Sigmoid colon (tissue), 7 donors: ENCODE measurements around the gene C11orf24. TPM values are rescaled to one million over a fixed set of nuclear protein-coding genes. Genes with fewer than 3 reads are reported as not detected.
A peak's percentile ranks its signal among the peaks of the same experiment; 100 is the strongest.

Experiments
- DNase-seq: peaks from one replicate; pipeline ENCODE4 v3.0.0-alpha.2; 2019
- H3K27ac ChIP-seq, 4 donors: fragments of 200-600 bp; sonication (generic); one replicate each; pipeline ENCODE4 v1.5.1; 2016 to 2019; ENCODE audit warnings: mild to moderate bottlenecking in 1 of 4
- H3K27me3 ChIP-seq, 3 donors: fragments of 200-600 bp; sonication (generic); one replicate each; pipeline ENCODE4 v1.5.1; 2019; ENCODE audit warnings: mild to moderate bottlenecking in 1 of 3
- H3K36me3 ChIP-seq, 4 donors: fragments of 200-600 bp; sonication (generic); one replicate each; pipeline ENCODE4 v1.5.1; 2016 to 2019
- H3K4me1 ChIP-seq, 4 donors: fragments of 200-600 bp; sonication (generic); one replicate each; pipeline ENCODE4 v1.5.1; 2017 to 2019
- H3K4me3 ChIP-seq, 4 donors: fragments of 200-600 bp; sonication (generic); one replicate each; pipeline ENCODE4 v1.5.1; 2017 to 2019; ENCODE audit warnings: mild to moderate bottlenecking in 2 of 4, moderate library complexity in 1 of 4
- H3K9me3 ChIP-seq, 4 donors: fragments of 200-600 bp in 3 of 4; sonication (generic) in 3 of 4; one replicate each; pipeline versions ENCODE4 v1.5.1 to v1.6.1; 2013 to 2019
- CTCF ChIP-seq, 4 experiments: fragments of 450-650 bp in 3 of 4; fragments of 200-600 bp in 1 of 4; IDR thresholded peaks; one replicate each; pipeline ENCODE4 v1.5.1; 2016 to 2019; ENCODE audit warnings: antibody characterized with exemption in 4 of 4, mild to moderate bottlenecking in 3 of 4, moderate library complexity in 2 of 4
- EP300 ChIP-seq, 4 donors: sonication (generic); formaldehyde crosslinking; IDR thresholded peaks; one replicate each; pipeline ENCODE4 v1.6.1; 2017; ENCODE audit warnings: antibody characterized with exemption in 4 of 4
- POLR2A ChIP-seq, 2 donors: fragments of 450-650 bp; IDR thresholded peaks; one replicate each; pipeline ENCODE4 v1.6.1; 2016; ENCODE audit warnings: antibody characterized with exemption in 2 of 2, mild to moderate bottlenecking in 2 of 2, moderate library complexity in 2 of 2
- POLR2AphosphoS5 ChIP-seq, 4 donors: sonication (generic); formaldehyde crosslinking; IDR thresholded peaks; one replicate each; pipeline ENCODE4 v1.6.1; 2017; ENCODE audit warnings: antibody characterized with exemption in 4 of 4
- WGBS, 2 donors: extraction: QIAGEN DNeasy Blood & Tissue Kit; methylation state at CpG; one replicate each; pipeline ENCODE4 v1.1.7; 2013; 5-methylcytosine and 5-hydroxymethylcytosine counted together
- intact Hi-C: fragments of 100-400 bp; cut with DNase I; formaldehyde crosslinking; loops from one replicate; pipeline ENCODE4 v1.15.1; 2023
- polyA plus RNA-seq, 3 donors: library from polyadenylated mRNA; stranded (reverse); fragments of 200-250 nt; gene quantifications; one replicate each; pipeline ENCODE4 v1.2.3, GENCODE V29; 2013
- total RNA-seq, 4 donors: library from RNA; depleted of rRNA; stranded (reverse); fragments of >200 nt; gene quantifications; one replicate each; pipeline ENCODE4 v1.1.0, GENCODE V29; 2016
- donor health status: healthy with polysubstance abuse.
- donor health status: Bipolar disorder and iron deficiency.
- donor health status: healthy.

C11orf24 gene
- total and polyA plus RNA-seq, 7 donors = 13.7 to 70.3 (median 25.4) TPM

GRCh38 chr11:68214173-68215086, 57.3 kb downstream of the C11orf24 start:
- Histone ChIP-seq H3K9me3 (no peaks in the 10 kb centered on the region), H3K27ac (peak overlapping the region; percentile 97 to 99 (median 98)), H3K4me3 (peak overlapping the region; percentile 64 to 94 (median 76)), H3K4me1 (peaks cover 0 to 37% (median 34%) of the 10 kb centered on the region in 4 donors), H3K27me3 (no peaks in the 10 kb centered on the region), H3K36me3 (no peaks in the 10 kb centered on the region)
- 18 to 19% methylated on average over 58 of the region's 58 CpGs for WGBS, 2 donors
- TF ChIP-seq EP300 (IDR thresholded peaks at IDR 0.05) (no peak), CTCF (IDR thresholded peaks at IDR 0.05) (no peak), POLR2A (IDR thresholded peaks at IDR 0.05) (no peak), POLR2AphosphoS5 (IDR thresholded peaks at IDR 0.05) (no peak)
- intact Hi-C loops = loop anchor here (2.0 to 5.0 kb wide), 3 partner anchors 56 to 168 kb away; partner anchors contain the start of gene C11orf24
- DNase-seq = no peak

GRCh38 chr11:68213555-68214172, 58.1 kb downstream of the C11orf24 start:
- peak; percentile 96 for DNase-seq
- Histone ChIP-seq H3K9me3 (no peaks in the 10 kb centered on the region), H3K36me3 (no peaks in the 10 kb centered on the region), H3K27ac (peak overlapping the region; percentile 97 to 99 (median 98)), H3K4me1 (peaks cover 0 to 44% (median 41%) of the 10 kb centered on the region in 4 donors), H3K4me3 (peak overlapping the region; percentile 64 to 94 (median 76)), H3K27me3 (no peaks in the 10 kb centered on the region)
- intact Hi-C loops = loop anchor here (2.0 to 5.0 kb wide), 4 partner anchors 57 to 173 kb away; partner anchors contain the start of gene C11orf24
- TF ChIP-seq POLR2A (IDR thresholded peaks at IDR 0.05) = peak; percentile 92 to 94
- peak in 1 of 4 experiments; percentile 4 for TF ChIP-seq CTCF (IDR thresholded peaks at IDR 0.05)
- no peak for TF ChIP-seq EP300 (IDR thresholded peaks at IDR 0.05)
- TF ChIP-seq POLR2AphosphoS5 (IDR thresholded peaks at IDR 0.05) = peak; percentile 48 to 78 (median 71)
- 0 to 1% methylated on average over 90 of the region's 90 CpGs for WGBS, 2 donors

GRCh38 chr11:68213135-68213515, 58.6 kb downstream of the C11orf24 start, which contains the start of gene KMT5B:
Gene KMT5B, minus strand, starts transcription at chr11:68213296. Its CDS starts 23,220 bp downstream, at chr11:68190076.
- TF ChIP-seq CTCF (IDR thresholded peaks at IDR 0.05) = no peak
- TF ChIP-seq POLR2A (IDR thresholded peaks at IDR 0.05) = no peak
- no peak for TF ChIP-seq EP300 (IDR thresholded peaks at IDR 0.05)
- no peak for TF ChIP-seq POLR2AphosphoS5 (IDR thresholded peaks at IDR 0.05)
- Histone ChIP-seq H3K27me3 (no peaks in the 10 kb centered on the region), H3K27ac (peak within 1 kb of the TSS; percentile 97 to 99 (median 98)), H3K36me3 (no peaks in the 10 kb centered on the region), H3K4me3 (peak within 1 kb of the TSS; percentile 73 to 94 (median 86)), H3K4me1 (peaks cover 0 to 46% (median 45%) of the 10 kb centered on the region in 4 donors), H3K9me3 (no peaks in the 10 kb centered on the region)
- WGBS, 2 donors = 1% methylated on average over 60 of the region's 60 CpGs
- DNase-seq = no peak
- intact Hi-C loops = loop anchor here (2.0 to 5.0 kb wide), 3 partner anchors 96 to 172 kb away; no protein-coding TSS in a partner anchor

GRCh38 chr11:68212421-68213134, 59.2 kb downstream of the C11orf24 start:
- intact Hi-C loops = loop anchor here (2.0 to 5.0 kb wide), 3 partner anchors 95 to 172 kb away; no protein-coding TSS in a partner anchor
- peaks cover 0 to 46% (median 45%) of the 10 kb centered on the region in 4 donors for H3K4me1 ChIP-seq
- 1% methylated on average over 80 of the region's 80 CpGs for WGBS, 2 donors
- TF ChIP-seq POLR2AphosphoS5 (IDR thresholded peaks at IDR 0.05) = peak in 3 of 4 donors; percentile 41 to 59 (median 41)
- TF ChIP-seq EP300 (IDR thresholded peaks at IDR 0.05) = no peak
- peak overlapping the region; percentile 73 to 94 (median 86) for H3K4me3 ChIP-seq
- DNase-seq = peak; percentile 91
- H3K36me3 ChIP-seq = no peaks in the 10 kb centered on the region
- peak overlapping the region; percentile 97 to 99 (median 98) for H3K27ac ChIP-seq
- H3K9me3 ChIP-seq = no peaks in the 10 kb centered on the region
- no peaks in the 10 kb centered on the region for H3K27me3 ChIP-seq
